ENCODE results near the gene KNCN.

The KNCN gene

DNA sequence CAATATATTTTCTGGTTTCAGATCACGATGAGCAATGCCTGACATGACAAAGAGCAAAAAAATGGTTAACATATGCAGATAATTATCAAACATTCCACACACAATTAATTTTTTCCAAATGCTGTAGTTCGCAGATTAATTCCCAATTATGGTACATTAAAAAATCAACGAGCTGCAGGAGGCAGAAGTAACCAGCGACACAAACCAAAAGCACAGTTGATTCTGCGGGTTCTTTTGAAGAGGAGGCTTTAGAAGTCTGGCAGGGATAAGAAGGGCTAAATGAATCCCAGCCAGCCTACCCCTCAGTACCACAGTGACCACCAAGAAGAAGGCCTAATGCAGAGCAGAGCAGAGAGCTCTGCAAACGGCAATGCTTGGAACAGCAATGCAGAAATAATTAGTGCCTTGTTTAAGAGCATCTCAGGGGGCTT, 17.0 kb upstream of the KNCN start:
- DNase-seq: no peak

GRCh38 chr1:46563341-46563740, 11.9 kb upstream of the KNCN start:
- no peak for DNase-seq

DNA sequence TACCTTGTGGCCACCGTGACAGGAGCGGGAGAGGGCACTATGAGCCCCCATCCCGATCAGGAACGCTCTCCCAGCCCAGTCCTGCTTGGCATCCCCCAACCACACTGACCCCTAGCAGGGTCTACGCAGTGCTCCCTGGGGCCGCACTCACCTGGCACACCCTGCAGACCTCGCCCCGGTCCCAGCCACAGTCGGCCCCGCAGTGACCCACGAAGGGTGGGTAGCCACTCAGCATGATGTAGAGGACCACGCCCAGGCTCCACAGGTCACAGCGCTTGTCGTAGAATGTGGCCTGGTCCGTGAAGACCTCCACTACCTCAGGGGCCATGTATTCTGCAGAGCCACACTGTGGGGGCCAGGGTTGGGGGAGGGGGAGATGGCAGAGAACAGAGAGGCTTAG, 11.1 kb upstream of the KNCN start:
- DNase-seq: no peak

DNA sequence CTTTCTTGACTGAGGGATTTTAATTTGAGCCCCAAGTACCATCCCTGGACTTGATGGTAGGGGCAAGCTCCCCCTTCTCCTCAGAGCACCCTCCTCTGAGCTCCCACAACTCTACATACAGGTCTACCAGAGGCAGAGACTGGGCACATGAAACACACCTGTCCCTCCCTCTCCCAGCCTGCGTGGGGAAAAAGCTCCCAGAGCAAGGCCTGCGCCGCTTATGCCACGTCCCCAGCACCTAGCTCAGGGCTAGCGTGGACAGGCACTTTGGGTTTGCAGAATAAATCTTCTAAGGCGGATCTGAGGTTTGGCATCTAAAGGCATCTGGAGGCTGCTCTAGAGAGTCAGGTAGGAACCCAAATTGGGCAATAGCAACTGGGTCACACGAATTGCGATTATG, 7.5 kb upstream of the KNCN start:
- DNase-seq: no peak

DNA sequence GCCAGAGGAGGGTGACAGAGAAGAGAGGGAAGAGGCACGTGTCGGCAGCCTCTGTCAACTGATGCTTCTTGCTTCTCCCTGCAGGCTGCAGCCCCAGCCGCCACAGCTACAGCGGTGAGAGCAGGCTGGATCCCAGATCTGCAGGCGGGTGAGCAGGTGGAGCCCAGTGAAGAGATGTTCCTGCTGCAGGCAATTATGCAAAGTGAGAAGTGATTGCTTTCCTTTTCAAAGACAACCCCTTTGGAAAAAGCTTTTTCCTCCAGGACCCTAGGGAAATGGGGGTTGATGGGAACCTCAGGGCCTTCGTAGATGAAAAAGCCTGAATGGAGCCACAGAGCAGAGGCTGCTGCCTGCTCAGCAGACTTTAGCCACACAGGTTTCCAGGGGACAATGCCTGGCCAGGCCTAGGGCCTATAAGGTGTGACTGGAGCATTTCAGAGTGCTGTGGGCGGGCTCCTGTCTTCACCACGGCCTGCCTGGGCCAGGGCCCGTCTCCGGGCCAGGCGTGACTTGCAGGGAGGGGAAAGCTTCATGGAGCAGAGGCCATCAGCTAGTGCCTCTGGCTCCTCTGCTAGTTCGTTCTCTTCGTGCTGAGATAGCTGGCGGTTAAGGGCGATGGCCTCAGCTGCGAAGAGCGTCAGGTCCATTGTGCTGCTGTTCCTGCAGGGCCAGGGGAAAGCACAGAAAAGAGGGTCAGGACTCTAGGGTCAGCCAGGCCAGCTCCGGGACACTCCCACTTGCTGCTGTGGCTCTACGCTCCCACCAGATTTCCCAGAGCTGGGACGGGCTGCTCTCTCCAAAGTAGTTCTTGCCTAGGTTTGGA, 6.9 kb upstream of the KNCN start:
- no peak for DNase-seq

DNA sequence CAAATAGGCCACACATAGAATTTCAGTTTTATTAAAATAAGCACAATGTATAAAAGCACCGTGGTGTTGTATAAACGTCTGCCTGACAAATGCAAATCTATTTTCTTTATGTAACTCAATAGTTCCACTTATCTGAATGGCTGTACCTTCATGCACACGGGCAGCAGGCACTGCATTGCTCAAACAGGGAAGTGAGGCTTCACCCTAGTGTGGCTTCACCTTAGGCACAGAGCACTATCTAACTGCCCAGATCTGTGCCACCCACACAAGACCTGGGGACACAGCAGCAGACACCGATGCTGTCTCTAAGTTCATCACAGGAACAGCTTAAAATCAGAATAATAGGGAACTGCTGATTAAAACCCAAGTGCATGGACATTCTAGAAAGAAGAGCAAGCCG, 6.0 kb upstream of the KNCN start:
- no peak for DNase-seq

GRCh38 chr1:46556822-46557221, 5.4 kb upstream of the KNCN start:
- DNase-seq: no peak

GRCh38 chr1:46555826-46556619, 4.6 kb upstream of the KNCN start:
- no peak for DNase-seq

DNA sequence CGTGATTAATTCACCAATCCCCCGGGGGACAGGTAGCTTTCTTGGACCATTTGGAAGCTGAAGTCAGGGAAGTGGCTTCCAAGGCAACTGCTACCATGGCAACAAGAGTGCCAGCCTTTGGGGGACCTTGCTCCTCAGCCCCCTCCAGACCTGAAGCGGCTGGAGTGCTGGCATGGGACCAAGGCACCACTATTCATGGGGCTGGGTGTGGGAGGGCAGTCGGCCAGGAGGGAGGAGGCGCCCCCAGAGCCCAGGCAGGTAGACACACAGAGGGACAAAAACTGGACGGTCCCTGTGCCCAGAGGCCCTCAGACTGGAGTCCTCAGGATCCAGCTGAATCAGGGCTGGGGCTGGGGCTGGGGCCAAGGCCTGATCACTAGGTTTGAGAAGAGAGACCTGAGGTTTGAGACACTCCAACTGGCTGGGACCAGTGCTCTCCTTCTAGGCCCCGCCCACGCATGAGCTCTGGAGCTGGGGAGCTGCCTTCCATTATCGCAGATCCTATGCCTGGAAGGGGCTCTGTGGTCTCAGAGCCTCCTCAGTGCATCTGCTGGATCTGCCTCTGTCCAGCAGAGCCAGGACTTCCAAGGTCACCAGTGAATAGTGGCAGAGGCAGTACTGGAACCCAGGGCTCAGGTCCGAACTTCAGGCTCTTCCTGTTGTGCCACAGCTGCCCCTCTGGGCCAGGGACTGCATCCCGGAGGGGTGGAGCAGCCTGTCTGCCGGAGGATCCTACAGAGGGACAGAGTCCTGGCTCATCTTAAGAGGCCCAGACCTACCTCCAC, 3.3 kb upstream of the KNCN start:
- no peak for DNase-seq

GRCh38 chr1:46554236-46554596, 2.8 kb upstream of the KNCN start:
- DNase-seq: no peak

- DNase-seq: no peak
Observed at GRCh38 chr1:46553506-46553905, 2.1 kb upstream of the KNCN start.

DNA sequence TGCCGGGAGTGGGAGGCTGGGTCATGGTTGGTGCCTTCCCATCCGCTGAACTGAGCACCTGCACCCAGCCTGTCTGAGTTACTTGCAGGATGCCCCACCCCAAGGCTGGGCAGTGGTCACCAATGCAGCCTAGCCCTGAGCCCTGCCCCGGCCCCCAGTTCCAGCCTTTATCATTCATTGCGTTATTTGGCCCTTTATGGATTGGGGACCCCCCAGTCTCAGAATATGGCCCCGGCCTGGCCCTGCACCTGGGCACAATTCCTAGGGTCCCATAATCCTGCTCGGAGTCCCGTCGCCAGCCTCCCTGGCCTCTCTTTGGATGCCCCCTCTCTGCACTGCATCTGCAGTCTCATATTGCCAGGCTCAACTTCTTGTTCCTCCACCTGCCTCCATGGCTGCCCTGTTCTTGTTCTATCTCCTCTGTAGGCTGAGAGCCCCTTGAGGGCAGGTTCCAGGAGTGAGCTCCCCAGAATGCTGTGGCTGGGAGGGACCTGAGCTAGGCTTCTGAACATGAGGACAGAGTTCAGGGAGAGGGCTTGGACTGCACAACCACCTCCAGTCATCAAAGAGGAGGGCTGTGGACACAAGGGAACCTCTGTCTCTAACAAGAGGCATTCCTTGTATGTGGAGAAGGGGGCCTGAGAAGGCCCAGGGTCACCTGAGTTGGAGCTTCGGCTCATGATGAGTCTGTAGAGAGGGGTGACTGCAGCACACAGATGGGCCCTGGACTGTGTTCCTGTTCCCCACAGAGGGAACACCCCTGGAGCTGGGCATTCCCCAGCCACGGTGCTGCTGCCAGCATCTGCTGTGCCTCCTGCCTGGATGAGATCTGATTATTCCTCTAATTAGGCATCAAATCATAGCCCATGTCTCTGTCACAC, 1.1 kb upstream of the KNCN start:
- DNase-seq: no peak

- no peak for DNase-seq
Observed at GRCh38 chr1:46550751-46551231, 656 bp downstream of the KNCN start.

DNA sequence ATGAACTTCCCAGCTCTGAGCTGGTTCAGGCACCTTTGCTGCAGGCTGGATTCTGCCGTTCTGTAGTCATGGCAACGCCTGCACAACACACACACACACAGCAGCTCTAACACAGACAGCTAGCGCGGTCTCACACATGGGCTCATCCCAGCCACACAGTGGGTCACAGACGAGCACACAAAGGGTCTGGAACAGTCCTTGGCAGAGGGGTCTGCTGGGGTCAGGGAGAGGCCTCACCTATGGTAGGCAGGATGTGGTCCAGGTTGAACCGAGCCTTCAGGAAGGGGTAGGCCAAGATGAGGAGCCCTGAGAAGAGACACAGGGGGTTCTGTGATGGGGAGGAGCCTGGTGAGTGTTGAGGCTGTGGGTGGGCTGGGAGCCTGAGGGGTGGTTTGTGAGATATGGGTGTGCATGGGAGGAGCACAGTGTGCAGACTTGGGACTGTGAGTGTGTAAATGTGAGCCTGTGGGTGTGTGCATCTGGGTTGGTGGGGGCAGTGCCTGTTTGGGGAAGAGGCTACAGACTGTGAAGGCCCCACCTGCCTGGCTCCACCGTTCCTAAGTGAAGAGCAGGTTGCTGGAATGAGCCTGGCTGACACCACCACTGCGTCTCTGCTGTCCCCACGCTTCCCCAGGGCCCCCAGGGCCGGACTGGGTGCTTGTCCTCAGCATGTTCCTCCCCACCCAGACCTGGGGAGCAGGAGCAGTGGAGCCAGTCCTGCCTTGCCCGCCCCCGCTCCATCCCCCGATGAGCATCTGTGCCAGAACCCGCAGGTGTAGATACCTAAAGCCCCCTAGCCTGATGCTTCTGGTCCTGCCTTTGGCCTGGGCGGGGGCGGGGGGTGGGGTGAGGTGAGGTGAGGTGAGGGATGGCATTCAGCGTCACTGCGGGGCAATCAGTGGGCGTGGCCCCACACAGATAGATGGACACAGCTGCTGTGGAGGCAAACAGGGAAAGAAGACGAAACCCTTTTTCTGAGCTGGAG, 1.5 kb downstream of the KNCN start:
- DNase-seq: no peak

GRCh38 chr1:46547481-46548383, 3.7 kb downstream of the KNCN start:
- DNase-seq: peak; percentile 42

DNA sequence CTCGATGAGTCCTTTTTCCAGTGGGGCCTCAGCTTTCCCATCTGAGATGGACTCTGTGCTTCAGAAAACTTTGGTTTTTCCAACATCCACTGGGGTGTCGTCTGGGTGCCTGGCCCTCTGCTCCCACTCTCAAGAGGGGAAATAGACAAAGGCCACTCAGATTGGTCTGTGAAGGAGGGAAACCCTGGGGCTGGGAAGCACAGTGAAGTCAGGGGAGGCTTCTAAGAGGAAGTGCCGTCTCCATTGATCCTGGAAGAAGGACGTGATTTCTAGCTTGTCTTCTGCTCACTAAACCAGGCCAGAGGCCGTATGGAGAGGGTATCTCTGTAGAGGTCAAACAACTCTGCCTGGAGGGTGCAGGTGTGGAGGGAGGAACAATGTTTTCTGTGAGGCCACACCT, 5.2 kb downstream of the KNCN start:
- DNase-seq: no peak

- no peak for DNase-seq
Observed at GRCh38 chr1:46545784-46546183, 5.7 kb downstream of the KNCN start.

- DNase-seq: no peak
Observed at GRCh38 chr1:46544561-46545240, 6.7 kb downstream of the KNCN start.
